Right ventricle myocardium superior (tissue), 1 donor: ENCODE results near the gene MAP7. TPM values are rescaled to one million over a fixed set of nuclear protein-coding genes. Genes with fewer than 3 reads are reported as not detected.

ENCODE experiments used
- ATAC-seq: fragments of 200-7000 bp; cut with Tn5 transposase; one replicate; pipeline ENCODE4 v1.9.1; 2020; ENCODE audit warnings: mild to moderate bottlenecking; ENCODE audit not compliant: poor library complexity
- DNase-seq: peaks from one replicate; pipeline ENCODE4 v3.0.0-alpha.2; 2020
- intact Hi-C: fragments of 100-400 bp; cut with DNase I; formaldehyde crosslinking; loops from one replicate; pipeline ENCODE4 v1.11.2; 2022
- total RNA-seq: library from RNA; stranded (reverse); fragmentation: NEBNext Ultra II Directional; extraction: Animal tissue kit (Norgen Biotek cat#: 25700); gene quantifications from one replicate; pipeline ENCODE4 v1.2.1, GENCODE V29; 2021
- donor health status: DM: no; HTN: yes; CAD: no; lungs with severe emphysema.

Gene MAP7
- total RNA-seq, 1 donor from 2014 or later = 2.1 TPM

DNA sequence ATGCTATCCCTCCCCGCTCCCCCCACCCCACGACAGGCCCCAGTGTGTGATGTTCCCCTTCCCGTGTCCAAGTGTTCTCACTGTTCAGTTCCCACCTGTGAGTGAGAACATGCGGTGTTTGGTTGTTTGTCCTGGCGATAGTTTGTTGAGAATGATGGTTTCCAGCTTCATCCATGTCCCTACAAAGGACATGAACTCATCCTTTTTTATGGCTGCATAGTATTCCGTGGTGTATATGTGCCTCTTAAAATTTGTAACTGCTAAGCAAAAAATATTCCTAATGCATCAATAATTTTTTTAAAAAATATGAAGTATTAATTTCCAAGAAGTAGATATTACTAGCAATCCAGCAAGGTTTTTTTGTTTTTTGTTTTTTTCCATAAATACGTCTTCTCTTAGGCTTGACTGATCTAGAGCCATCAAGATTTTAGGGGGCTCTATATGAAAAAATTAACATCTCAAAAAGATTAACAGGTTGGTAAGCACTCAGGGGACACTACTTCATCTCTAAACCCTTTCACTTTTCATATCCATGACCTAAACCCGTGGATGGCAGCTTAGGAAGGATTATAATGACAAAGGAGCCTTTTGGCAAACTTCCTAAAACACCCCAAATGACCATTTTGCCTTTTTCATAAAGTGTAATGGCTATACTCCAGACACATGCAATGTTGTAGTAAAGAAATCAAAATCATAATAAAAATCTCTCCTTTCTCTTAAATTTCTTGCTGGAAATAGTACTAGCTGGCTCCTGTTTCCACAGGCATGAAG is 14.2 kb downstream of the MAP7 start:
- DNase-seq (no peak), ATAC-seq (no peak)
- intact Hi-C loops = no loop called here

DNA sequence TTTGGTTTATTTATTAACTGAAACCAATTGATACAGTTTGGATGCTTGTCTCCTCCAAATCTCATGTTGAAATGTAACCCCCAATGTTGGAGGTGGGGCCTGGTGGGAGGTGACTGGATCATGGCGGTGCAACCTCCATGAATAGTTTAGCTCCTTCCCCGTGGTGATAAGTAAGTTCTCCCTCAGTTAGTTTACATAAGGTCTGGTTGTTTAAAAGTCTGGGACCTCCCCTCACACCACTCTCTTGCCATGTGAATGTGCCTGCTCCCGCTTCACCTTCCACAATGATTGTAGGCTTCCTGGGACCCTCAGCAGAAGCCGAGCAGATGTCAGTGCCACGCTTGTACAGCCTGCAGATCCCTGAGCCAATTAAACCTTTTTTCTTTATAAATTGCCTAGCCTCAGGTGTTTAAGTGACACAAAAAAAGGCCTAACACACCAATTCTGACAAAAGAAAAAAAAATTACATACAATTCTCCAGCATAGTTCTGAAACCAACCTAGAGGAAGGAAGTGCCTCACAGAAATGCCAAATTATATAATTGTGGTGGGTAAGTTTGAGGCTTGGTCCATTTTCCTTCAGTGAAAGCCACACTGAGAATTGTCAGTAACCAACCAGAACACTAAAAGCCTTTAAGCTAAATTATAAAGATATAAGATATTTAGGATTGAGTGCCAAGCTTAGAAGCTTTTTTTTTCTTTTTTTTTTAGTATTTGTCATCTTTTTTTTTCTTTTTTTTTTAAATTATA is 15.0 kb downstream of the MAP7 start:
- ATAC-seq (no peak), DNase-seq (no peak)
- intact Hi-C loops = no loop called here

DNA sequence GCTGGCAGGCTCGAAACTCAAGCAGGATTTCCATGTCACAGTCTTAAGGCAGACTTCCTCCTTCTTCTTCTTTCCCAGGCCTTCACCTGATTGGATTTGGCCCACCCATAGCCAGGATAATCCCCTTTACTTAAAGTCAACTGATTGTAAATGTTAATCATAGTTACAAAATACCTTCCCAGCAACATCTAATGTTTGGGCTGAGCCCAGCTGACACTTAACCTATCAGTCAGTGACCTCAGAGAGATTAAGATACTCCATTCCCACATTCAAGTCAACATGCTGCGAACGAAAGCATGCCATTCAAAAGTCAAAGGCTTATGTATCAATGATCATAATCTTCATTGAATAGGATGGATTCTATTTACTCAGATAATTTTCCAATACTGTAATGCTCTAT is 16.0 kb downstream of the MAP7 start:
- no peak for DNase-seq
- ATAC-seq = no peak
- intact Hi-C loops = no loop called here

DNA sequence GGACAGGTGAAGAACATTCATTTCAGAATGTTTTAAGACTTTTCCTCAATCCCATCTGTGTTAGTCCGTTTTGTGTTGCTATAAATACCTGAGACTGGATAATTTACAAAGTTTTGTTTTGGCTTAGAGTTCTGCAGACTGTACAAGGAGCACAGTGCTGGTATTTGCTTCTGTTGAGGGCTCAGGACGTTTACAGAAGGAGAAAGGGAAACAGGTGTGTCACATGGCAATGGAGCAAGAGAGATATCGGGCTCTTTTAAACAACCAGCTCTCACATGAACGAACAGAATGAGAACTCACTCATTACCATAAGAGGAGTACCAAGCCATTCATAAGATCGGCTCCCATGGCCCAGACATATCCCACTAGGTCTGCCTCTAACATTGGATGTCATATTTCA is 16.7 kb downstream of the MAP7 start:
- ATAC-seq (no peak), DNase-seq (no peak)
- intact Hi-C loops = no loop called here

DNA sequence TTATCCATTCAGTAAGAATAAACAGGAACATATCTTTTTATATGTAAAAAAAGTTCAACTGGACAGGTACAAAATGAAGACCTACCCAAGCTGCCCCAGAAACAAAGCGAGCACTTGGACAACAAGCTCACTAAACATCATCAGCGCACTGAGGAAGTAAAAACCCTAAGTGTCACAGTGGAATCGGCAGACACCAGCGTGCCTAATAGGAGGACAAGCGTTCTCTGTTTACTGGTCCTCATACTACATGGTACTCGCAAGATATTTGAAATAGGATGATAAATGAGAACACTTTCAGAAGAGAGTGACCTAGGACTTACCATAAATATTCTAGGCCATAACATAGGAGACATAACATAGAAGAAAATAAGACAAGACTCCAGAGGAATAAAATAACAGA is 18.2 kb downstream of the MAP7 start:
- intact Hi-C loops = no loop called here
- DNase-seq = no peak
- ATAC-seq = no peak

DNA sequence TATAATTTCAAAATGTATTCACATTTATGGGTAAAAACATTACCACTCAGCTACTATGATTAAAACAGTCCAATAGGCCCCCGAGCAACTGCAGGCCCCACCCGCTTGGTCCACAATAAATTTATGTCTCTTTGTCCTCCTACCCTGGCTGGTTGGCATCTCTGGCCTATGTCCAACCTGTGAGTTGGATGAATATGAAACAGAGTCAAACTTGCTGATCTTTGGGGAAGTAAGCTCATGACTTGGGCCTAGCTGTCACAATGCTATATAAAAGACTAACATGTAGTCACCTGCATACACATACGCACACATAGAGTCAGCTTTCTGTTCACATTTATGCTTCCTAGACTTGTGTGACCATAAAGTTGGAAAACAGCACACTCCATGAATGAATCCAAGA is 20.5 kb downstream of the MAP7 start:
- ATAC-seq = no peak
- no peak for DNase-seq
- intact Hi-C loops = no loop called here

DNA sequence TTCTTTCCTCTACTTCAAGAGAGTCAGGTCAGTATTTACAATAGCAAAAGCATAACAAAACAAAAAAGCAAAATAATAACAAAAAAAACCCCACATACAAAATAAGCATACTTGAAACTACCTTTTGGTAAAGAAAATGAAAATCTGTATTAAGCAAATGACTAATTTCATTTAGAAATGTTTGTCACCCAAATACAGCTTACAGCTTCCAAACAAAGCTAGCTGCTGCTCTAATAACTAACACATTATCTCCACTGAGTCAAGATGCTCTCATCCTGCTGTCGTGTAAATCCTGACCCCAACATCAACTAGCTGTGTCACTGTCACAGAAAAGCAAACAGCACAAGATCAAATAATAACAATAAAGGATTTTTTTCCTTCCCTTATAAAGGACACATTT is 21.7 kb downstream of the MAP7 start:
- ATAC-seq = no peak
- intact Hi-C loops = no loop called here
- DNase-seq = no peak

DNA sequence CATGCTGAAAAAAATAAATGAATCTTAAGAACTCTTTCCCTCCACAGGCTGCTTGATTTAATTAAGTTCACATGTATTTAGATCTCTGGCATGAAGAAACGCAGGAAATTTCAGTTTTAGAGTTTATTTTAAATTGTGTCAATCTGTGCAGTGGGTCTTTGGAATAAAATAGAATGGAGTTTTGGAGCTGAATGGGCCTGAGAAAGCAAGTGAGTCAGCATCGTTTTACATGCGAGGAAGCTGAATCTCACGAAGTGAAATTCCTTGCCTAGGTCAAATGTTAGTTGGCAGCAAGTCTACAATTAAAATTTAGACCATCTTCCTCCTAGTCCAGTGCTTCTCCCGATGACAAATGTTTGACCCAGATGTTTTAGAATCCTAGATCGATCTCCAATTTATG is 22.4 kb downstream of the MAP7 start:
- DNase-seq (no peak), ATAC-seq (no peak)
- intact Hi-C loops = no loop called here

DNA sequence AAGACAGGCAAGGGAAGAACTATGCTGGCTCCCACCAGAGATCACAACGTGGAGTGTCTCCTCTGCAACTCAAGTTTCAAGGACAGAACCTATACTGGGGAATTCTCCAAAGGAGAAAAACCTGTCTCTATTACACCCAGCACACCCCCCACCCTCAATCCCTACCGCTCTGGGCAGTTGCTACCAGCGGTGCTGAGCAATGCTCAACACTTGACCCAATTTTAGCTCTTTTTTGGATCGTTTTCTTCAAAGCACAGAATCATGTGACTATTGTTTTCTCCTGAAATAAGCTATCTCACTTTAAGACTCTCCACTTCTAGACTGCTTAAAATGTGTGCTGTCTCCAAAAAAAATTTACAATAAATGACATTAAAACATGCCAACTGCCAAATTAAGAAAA is 23.3 kb downstream of the MAP7 start:
- no peak for DNase-seq
- intact Hi-C loops = no loop called here
- ATAC-seq = no peak

DNA sequence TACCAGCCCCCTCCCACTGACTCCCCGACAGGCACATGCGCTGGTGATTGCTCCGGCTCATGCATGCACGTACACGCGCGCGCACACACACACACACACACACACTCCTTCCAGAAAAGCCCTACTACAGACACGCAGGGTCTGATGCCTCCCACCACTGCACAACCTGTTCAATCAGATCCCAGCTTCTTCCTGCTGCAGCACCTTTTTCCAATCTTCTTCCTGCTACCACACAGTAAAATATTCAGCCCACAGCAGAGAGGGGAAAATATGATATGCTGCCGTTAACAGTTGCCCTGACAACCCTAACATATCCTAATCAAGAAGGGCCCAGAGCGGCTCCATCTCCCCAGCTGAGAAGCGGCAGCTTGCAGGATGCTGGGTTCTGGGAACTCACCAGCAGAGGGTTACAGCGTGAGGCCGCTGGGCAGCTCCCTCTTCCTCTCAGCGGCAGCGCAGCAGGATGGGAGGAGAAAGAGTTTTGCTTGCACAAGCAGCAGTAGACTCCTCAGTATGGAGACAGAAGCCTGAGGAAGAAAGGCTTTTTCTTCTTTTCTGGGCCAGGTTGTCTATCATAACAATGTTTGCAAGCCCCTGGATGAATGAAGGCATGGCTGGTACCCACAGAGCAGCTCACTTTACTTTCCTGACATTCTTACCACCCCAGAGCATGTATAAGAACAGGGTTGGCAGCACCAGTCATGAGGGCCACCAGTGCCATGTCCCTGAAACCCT is 23.9 kb downstream of the MAP7 start:
- ATAC-seq = peak; percentile 88
- intact Hi-C loops = no loop called here
- DNase-seq = peak; percentile 59

DNA sequence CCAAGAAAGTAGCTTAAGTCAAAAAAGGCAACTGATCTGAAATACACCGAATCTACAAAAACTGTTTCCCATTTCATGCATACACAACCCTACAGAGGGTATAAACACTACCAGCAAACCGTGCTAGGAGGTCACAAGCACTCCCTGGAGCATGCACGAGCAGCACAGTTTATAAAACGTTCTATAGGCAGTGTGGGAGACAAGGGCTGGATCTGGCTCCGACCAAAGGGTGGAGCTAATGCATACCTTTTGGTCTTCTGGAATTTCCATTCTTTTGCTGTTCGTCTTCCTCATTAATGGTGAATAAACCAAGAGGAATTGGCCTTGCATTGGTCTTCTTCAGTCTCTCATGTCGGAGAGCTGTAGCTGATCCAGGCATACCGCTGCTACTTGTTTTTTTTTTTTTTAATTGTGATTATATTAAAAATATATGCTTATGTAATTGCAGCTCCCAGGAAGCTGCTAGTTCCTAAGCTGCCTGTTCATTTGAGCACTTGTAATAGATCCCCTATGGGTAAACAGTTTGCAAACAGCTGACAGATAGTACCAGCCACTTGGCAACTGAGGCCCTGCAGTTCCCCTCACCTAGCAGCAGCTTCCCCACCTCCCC is 24.5 kb downstream of the MAP7 start:
- intact Hi-C loops = no loop called here
- no peak for ATAC-seq
- no peak for DNase-seq

DNA sequence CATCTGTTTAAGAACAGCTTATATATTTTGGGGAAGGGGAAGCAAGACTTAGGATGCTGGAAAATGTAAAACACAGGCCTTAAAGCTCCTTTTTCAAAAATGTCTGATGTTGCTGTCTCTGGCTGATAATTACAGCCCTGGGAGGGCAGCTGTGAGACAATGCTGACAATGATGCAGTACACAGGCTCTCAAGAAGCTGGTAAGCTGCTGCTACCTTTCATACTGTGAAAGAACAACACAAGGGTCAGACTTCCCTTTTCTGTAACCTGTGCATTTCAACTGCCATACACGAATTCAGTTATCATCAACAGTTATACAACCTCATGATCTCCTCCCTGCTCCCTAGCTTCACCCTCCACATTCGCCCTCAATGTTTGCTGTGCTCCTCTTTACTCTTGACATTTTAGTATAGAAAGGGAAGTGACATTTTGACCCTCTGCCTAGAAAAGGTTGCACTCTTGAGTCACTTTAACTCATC is 25.2 kb downstream of the MAP7 start:
- intact Hi-C loops = no loop called here
- ATAC-seq = no peak
- DNase-seq = no peak

DNA sequence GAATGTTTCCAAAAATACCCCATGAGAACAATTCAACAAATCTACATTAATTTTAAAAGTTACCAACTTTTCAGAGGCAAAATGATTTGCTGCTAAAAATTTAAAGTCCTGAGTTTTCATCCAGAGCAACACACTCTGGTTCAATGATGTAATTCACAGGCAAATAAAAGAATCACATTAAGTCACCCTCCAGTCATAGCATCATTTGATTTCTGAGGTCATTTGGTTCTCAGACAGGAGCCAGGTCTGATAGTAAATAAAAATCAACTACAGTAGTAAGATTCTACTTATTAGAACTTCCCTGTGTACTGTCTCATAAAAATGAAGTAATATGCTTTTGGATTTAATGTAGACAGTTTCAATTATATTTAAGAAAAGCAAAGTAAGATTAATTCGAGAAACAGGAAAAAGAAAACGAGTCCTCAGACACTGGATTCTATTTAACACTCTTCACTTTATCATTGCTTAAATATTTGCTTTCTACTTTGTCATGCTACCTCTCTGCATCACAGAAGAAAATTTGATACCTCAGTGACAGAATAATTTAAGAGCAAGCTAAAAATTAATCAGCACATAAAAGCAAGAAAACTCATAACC is 25.8 kb downstream of the MAP7 start:
- ATAC-seq = no peak
- DNase-seq = no peak
- intact Hi-C loops = no loop called here

DNA sequence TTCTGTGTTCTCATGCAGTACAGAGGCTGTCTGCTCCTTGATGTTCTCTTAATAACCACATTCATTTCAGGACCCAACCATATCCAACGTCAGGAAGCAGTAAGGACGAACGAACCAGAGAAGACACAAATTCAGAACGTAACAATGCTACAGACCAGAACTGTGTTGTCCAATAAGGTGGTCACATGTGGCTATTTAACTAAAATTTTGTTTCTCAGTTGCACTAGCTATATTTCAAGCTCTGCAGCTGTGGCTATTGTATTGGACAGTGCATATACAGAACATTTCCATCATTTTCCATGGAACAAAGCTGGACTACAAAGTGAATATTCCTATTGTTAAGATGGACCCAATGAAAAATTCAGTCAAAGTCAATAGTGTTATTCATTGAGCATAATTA is 27.0 kb downstream of the MAP7 start:
- ATAC-seq (no peak), DNase-seq (no peak)
- intact Hi-C loops = no loop called here

DNA sequence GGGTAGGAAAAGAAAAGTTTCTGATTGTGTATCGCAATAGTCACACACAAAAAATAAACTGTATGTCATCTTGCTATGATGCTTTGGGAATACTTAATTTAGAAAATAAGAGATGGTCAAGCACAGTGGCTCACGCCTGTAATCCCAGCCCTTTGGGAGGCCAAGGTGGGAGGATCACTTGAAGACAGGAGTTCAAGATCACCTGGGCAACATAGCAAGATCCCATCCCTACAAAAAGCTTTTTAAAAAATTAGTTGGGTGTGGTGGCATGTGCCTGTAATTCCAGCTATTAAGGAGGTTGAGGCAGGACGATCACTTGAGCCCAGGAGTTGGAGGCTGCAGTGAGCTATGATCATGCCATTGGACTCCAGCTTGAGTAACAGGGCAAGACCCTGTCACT is 27.6 kb downstream of the MAP7 start:
- intact Hi-C loops = no loop called here
- ATAC-seq (no peak), DNase-seq (no peak)

DNA sequence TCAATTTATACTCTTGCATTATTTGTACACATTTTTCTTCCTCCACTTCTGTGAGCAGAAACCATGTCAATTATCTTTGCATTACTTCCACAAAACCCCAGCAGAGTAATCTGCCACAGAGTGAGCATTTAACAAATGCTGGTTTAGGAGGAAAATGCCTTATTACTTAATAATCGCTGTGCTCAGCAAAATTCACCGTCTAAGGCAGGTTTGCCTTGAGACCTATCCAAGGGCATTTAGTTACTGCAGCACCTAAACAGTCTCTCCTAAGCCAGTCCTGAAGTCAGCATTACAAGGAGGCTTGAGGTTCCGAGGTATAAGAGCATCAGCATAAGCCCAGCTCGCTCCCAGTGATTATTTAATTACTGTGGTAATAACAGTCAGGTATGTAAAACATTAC is 28.3 kb downstream of the MAP7 start:
- no peak for ATAC-seq

DNA sequence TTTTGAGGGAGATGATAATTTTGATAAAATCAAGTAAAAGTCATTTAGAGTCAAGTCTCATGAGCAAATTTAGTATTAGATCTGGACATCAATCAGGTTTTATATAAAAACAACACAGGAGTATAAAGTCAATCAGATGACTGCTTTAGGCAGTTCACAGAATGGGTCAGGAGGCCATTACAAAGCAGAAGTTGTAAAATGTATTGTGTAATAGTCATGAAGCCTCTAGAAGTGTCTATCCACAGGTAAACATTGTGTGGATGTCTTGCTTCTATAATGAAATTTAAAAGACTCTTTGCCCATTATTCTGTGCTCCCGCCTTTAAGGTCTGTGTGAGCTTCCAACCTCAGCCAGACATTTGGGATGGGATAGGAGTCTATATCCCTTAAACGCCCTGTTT is 28.8 kb downstream of the MAP7 start:
- ATAC-seq = no peak
- no peak for DNase-seq
- intact Hi-C loops = no loop called here

More for the DNA sequence above, 28.3 kb downstream of the MAP7 start:
- DNase-seq = no peak
- intact Hi-C loops = no loop called here

DNA sequence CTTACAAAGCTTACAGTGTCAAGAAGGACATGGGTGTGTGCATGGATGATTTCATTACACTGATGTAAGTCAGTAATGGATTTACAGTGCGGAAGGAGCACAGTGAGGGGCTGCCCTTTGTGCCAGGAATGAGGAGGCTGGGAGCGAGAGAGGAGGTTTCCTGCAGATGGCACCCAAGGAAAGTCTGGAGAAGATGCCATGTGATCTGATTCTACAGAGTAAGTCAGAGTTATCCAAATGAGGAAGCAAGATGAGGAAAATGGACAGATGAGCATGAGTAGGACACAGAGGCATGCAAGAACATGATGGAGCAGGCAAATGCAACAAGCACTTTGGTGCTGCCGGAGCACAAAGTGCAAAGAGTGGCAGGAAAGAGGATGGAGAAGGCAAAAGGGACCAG is 29.7 kb downstream of the MAP7 start:
- ATAC-seq (no peak), DNase-seq (no peak)
- intact Hi-C loops = no loop called here

DNA sequence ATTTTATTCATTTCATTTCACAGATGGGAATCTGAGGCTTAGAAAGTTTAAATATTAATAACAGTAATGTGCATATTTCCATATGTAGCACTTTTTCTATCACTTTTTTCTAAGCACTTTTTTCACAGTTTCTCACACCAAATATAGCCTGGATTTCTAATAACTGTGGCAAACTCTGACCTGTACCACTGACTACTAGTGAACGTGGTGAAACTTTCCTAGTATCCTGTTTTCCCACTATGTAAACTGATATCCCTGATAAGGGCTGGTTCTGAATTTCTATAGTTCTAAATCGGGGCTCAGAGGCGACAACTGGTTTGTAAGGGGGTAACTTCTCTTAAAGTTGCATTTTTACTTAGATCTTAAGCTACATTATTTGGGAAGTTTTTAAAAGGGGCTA is 32.6 kb downstream of the MAP7 start:
- ATAC-seq (no peak), DNase-seq (no peak)
- intact Hi-C loops = no loop called here
